Psoas muscle (tissue), 8 donors: Measurements from ENCODE around the gene CARHSP1. TPM values are rescaled to one million over a fixed set of nuclear protein-coding genes. Genes with fewer than 3 reads are reported as not detected.

ENCODE experiments used
- ATAC-seq, 4 donors: fragments of 200-7000 bp; cut with Tn5 transposase; one replicate each; pipeline ENCODE4 v1.9.1; 2020; ENCODE audit warnings: moderate library complexity in 3 of 4, mild to moderate bottlenecking in 2 of 4
- DNase-seq, 2 donors: peaks; one replicate each; pipeline ENCODE4 v3.0.0-alpha.2; 2020
- H3K27ac ChIP-seq: fragments of 200-600 bp; one replicate; pipeline ENCODE4 v1.8.0; 2022
- H3K27me3 ChIP-seq, 3 donors: fragments of 200-600 bp in 1 of 3; one replicate each; pipeline versions ENCODE4 v1.6.1 to v1.8.0; 2013 to 2022; ENCODE audit warnings: low read length in 2 of 3, mild to moderate bottlenecking in 2 of 3, moderate library complexity in 1 of 3; ENCODE audit not compliant: insufficient read depth in 3 of 3
- H3K36me3 ChIP-seq, 2 donors: fragments of 200-600 bp in 1 of 2; one replicate each; pipeline versions ENCODE4 v1.6.1 to v1.8.0; 2013 to 2022; ENCODE audit warnings: low read depth in 1 of 2, mild to moderate bottlenecking in 1 of 2, moderate library complexity in 1 of 2; ENCODE audit not compliant: insufficient read depth in 1 of 2
- H3K4me1 ChIP-seq: fragments of 200-600 bp; one replicate; pipeline ENCODE4 v1.8.0; 2022
- H3K4me3 ChIP-seq: fragments of 200-600 bp; one replicate; pipeline ENCODE4 v1.8.0; 2022; ENCODE audit warnings: mild to moderate bottlenecking
- H3K9me3 ChIP-seq: fragments of 200-600 bp; one replicate; pipeline ENCODE4 v1.8.0; 2022
- CTCF ChIP-seq: fragments of 200-600 bp; IDR thresholded peaks from one replicate; pipeline ENCODE4 v1.8.0; 2022; ENCODE audit warnings: antibody characterized with exemption
- WGBS, 3 donors: extraction: QIAGEN DNeasy Blood & Tissue Kit; methylation state at CpG; one replicate each; pipeline versions ENCODE4 v1.1.6 to v1.1.7; 2013; 5-methylcytosine and 5-hydroxymethylcytosine counted together
- intact Hi-C, 2 donors: fragments of 100-400 bp; cut with DNase I; formaldehyde crosslinking; loops; one replicate each; pipeline versions ENCODE4 v1.11.0 to v1.14.2; 2022
- polyA plus RNA-seq, 3 donors: library from polyadenylated mRNA; stranded (reverse); fragments of 200-250 nt; gene quantifications; one replicate each; pipeline ENCODE4 v1.2.3, GENCODE V29; 2013
- total RNA-seq, 4 donors: library from RNA; stranded (reverse); fragmentation: NEBNext Ultra II Directional in 2 of 4; extraction: Animal tissue kit (Norgen Biotek cat#: 25700) in 2 of 4; gene quantifications; one replicate each; pipeline versions ENCODE4 v1.2.1 to v1.2.4, GENCODE V29; 2021 to 2023
- donor health status: healthy with polysubstance abuse.
- donor health status: DM: no; HTN: no; CAD: no; lungs with moderate emphysema.
- donor health status: Bipolar disorder and iron deficiency.
- donor health status: healthy.
- donor health status: DM: yes; HTN: yes; CAD: no.
- donor health status: DM: no; HTN: no; CAD: no.
- donor health status: DM: no; HTN: no; CAD: no.
- donor health status: DM: yes; HTN: yes; CAD: no.

The CARHSP1 gene
- total and polyA plus RNA-seq, 7 donors: 9.8 to 23.0 (median 16.6) TPM

GRCh38 chr16:8850279-8850885, 18.4 kb downstream of the CARHSP1 start:
- no peak for TF ChIP-seq CTCF
- H3K27me3 ChIP-seq: no peaks in the 10 kb centered on the region
- no peaks in the 10 kb centered on the region for H3K4me1 ChIP-seq
- 52 to 54% (median 54%) methylated on average over 11 of the region's 11 CpGs for WGBS, 3 donors
- H3K36me3 ChIP-seq: peaks cover 4 to 72% of the 10 kb centered on the region in 2 donors
- ATAC-seq (peak; percentile 52 to 69 (median 60)), DNase-seq (peak; percentile 65 to 78)
- no peaks in the 10 kb centered on the region for H3K9me3 ChIP-seq
- H3K4me3 ChIP-seq: no peak overlapping the region
- intact Hi-C loops: no loop called here
- H3K27ac ChIP-seq: peak overlapping the region; percentile 30

GRCh38 chr16:8849411-8850011, 19.3 kb downstream of the CARHSP1 start:
- no peak overlapping the region for H3K4me3 ChIP-seq
- intact Hi-C loops: no loop called here
- no peaks in the 10 kb centered on the region for H3K9me3 ChIP-seq
- DNase-seq (no peak), ATAC-seq (no peak)
- WGBS, 3 donors: 87% methylated on average over 19 of the region's 19 CpGs
- H3K27me3 ChIP-seq: no peaks in the 10 kb centered on the region
- H3K27ac ChIP-seq: no peak overlapping the region
- H3K4me1 ChIP-seq: no peaks in the 10 kb centered on the region
- no peak for TF ChIP-seq CTCF
- H3K36me3 ChIP-seq: peaks cover 3 to 64% of the 10 kb centered on the region in 2 donors

- Histone ChIP-seq H3K27ac (no peak overlapping the region), H3K9me3 (no peaks in the 10 kb centered on the region), H3K27me3 (no peaks in the 10 kb centered on the region), H3K36me3 (peaks cover 0 to 58% of the 10 kb centered on the region in 2 donors), H3K4me3 (no peak overlapping the region), H3K4me1 (no peaks in the 10 kb centered on the region)
- ATAC-seq (peak in 1 of 4 donors; percentile 17), DNase-seq (no peak)
- TF ChIP-seq CTCF: no peak
- intact Hi-C loops: no loop called here
- WGBS, 3 donors: 79 to 87% (median 84%) methylated on average over 8 of the region's 8 CpGs
These were observed 19.8 kb downstream of the CARHSP1 start for GRCh38 chr16:8848939-8849391.

- Histone ChIP-seq H3K27me3 (no peaks in the 10 kb centered on the region), H3K27ac (no peak overlapping the region), H3K36me3 (peaks cover 0 to 53% of the 10 kb centered on the region in 2 donors), H3K4me1 (no peaks in the 10 kb centered on the region), H3K9me3 (no peaks in the 10 kb centered on the region), H3K4me3 (no peak overlapping the region)
- 84 to 86% (median 85%) methylated on average over 26 of the region's 26 CpGs for WGBS, 3 donors
- DNase-seq (peak in 1 of 2 donors; percentile 52), ATAC-seq (no peak)
- TF ChIP-seq CTCF: no peak
- intact Hi-C loops: no loop called here
These were observed 20.4 kb downstream of the CARHSP1 start for GRCh38 chr16:8848231-8848938.
